ENCODE results near the gene SLC35A1. TPM values are rescaled to one million over a fixed set of nuclear protein-coding genes. Genes with fewer than 3 reads are reported as not detected.

SLC35A1 gene
- total RNA-seq, 1 donor: 6.4 TPM

- Histone ChIP-seq H3K4me1 (ENCODE audit: insufficient read depth, low read length) (no peaks in the 10 kb centered on the region), H3K4me3 (ENCODE audit: low read length) (no peak overlapping the region), H3K9me3 (ENCODE audit: low read depth, low read length) (no peaks in the 10 kb centered on the region), H3K27me3 (ENCODE audit: insufficient read depth, low read length) (no peaks in the 10 kb centered on the region)
Observed at GRCh38 chr6:87543696-87544473, 71.1 kb downstream of the SLC35A1 start.

GRCh38 chr6:87544474-87544735 lies 71.6 kb downstream of the SLC35A1 start:
- Histone ChIP-seq H3K4me3 (ENCODE audit: low read length) (no peak overlapping the region), H3K27me3 (ENCODE audit: insufficient read depth, low read length) (no peaks in the 10 kb centered on the region)

DNA sequence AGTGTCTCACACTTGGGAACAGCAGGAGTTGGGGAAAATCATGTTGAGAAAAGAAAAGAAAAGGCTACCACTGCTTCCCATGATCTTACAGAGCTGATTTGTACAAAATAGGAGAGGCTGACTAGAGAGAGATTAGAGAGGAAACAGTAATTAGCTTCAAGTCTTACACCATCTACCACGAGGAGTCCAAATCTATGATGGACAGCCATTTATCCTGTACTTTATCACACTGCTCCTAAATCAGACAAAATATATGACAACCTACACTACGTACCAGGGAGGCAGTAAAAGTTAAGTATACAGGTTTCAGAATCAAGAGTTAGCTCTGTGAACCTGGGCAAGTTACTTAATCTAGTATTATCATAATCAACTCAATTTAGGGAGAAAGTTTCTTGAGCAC lies 79.0 kb downstream of the SLC35A1 start:
- no peak overlapping the region for H3K4me3 ChIP-seq (ENCODE audit: low read length)
- no peaks in the 10 kb centered on the region for H3K9me3 ChIP-seq (ENCODE audit: low read depth, low read length)
- H3K27me3 ChIP-seq (ENCODE audit: insufficient read depth, low read length): no peaks in the 10 kb centered on the region
- no peaks in the 10 kb centered on the region for H3K4me1 ChIP-seq (ENCODE audit: insufficient read depth, low read length)

More at GRCh38 chr6:87544474-87544735, 71.6 kb downstream of the SLC35A1 start:
- H3K9me3 ChIP-seq (ENCODE audit: low read depth, low read length): no peaks in the 10 kb centered on the region
- no peaks in the 10 kb centered on the region for H3K4me1 ChIP-seq (ENCODE audit: insufficient read depth, low read length)

- Histone ChIP-seq H3K4me3 (ENCODE audit: low read length) (no peak overlapping the region), H3K27me3 (ENCODE audit: insufficient read depth, low read length) (no peaks in the 10 kb centered on the region), H3K4me1 (ENCODE audit: insufficient read depth, low read length) (no peaks in the 10 kb centered on the region), H3K9me3 (ENCODE audit: low read depth, low read length) (no peaks in the 10 kb centered on the region)
Observed at GRCh38 chr6:87553159-87553765, 80.5 kb downstream of the SLC35A1 start.

- Histone ChIP-seq H3K27me3 (ENCODE audit: insufficient read depth, low read length) (no peaks in the 10 kb centered on the region), H3K4me1 (ENCODE audit: insufficient read depth, low read length) (no peaks in the 10 kb centered on the region), H3K9me3 (ENCODE audit: low read depth, low read length) (no peaks in the 10 kb centered on the region), H3K4me3 (ENCODE audit: low read length) (no peak overlapping the region)
Observed at GRCh38 chr6:87555506-87555905, 82.7 kb downstream of the SLC35A1 start.

DNA sequence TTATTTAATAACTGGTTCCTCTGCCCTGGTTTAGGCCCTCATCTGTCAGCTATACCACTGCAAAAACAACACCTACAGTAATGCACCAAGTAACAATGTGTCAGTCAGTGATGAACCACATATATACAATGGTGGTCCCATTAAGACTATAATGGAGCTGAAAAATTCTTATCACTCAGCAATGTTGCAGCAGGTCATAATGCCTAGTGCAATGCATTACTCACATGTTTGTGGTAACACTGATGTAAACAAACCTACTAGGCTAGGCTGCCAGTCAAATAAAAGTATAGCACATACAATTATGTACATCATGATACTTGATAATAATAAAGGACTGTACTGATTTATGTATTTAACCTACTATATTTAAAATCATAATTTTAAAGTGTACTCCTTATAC lies 85.7 kb downstream of the SLC35A1 start:
- no peaks in the 10 kb centered on the region for H3K4me1 ChIP-seq (ENCODE audit: insufficient read depth, low read length)
- H3K9me3 ChIP-seq (ENCODE audit: low read depth, low read length): no peaks in the 10 kb centered on the region
- H3K4me3 ChIP-seq (ENCODE audit: low read length): no peak overlapping the region
- H3K27me3 ChIP-seq (ENCODE audit: insufficient read depth, low read length): no peaks in the 10 kb centered on the region

DNA sequence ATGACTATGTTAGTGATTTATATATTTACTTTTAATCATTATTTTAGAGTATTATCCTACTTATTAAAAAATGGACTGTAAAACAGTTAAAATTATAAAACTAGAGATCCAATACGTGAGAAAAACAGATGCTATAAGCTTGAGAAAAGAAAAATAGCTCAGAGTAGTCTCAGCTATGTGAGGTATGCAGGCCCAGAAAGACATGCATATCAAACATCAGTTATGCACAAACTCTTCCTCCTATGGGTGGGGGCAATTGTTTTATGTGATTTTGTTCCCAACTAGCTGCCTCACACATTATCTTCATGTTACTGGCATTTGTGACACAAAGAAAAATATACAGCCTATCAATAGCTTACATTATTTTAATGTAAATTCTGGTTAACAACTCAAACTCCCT lies 88.2 kb downstream of the SLC35A1 start:
- Histone ChIP-seq H3K4me1 (ENCODE audit: insufficient read depth, low read length) (no peaks in the 10 kb centered on the region), H3K27me3 (ENCODE audit: insufficient read depth, low read length) (no peaks in the 10 kb centered on the region), H3K9me3 (ENCODE audit: low read depth, low read length) (no peaks in the 10 kb centered on the region), H3K4me3 (ENCODE audit: low read length) (no peak overlapping the region)

Other genes with a start within 250 kb of the SLC35A1 start
- gene SMIM8, start 150.4 kb upstream of the SLC35A1 start, total RNA-seq: 4.7 TPM
- gene GJB7, start 143.7 kb upstream of the SLC35A1 start, total RNA-seq: under 0.01 TPM
- 2.0 TPM for gene C6orf163, start 128.2 kb upstream of the SLC35A1 start, total RNA-seq
- not detected for gene CFAP206, start 65.0 kb upstream of the SLC35A1 start, total RNA-seq
- 21.6 TPM for gene RARS2, start 117.0 kb downstream of the SLC35A1 start, total RNA-seq
- gene ORC3, start 117.2 kb downstream of the SLC35A1 start, total RNA-seq: 19.3 TPM
- gene AKIRIN2, start 229.3 kb downstream of the SLC35A1 start, total RNA-seq: 92.1 TPM

Data from mononuclear cell (primary cell).